HCT116 (cell line): ENCODE results near the gene SLAMF6. TPM values are rescaled to one million over a fixed set of nuclear protein-coding genes. Genes with fewer than 3 reads are reported as not detected.

Source experiments
- ATAC-seq: fragments of 200-7000 bp; cut with Tn5 transposase; 2 replicates; pipeline ENCODE4 v1.9.1; 2020; ENCODE audit warnings: mild to moderate bottlenecking, moderate library complexity
- BruUV-seq: library from RNA; stranded (reverse); fragments of 400-500 nt; replicated peaks from 2 replicates; lab custom pipeline; 2021; lab: Mats Ljungman, UMichigan
- CTCF ChIA-PET: fragments of 300-600 bp; sonication (Branson Sonifier 250); formaldehyde crosslinking; loops from one replicate; lab custom pipeline; 2021; ENCODE audit warnings: antibody characterized with exemption; lab: Charles Lee
- POLR2A ChIA-PET: fragments of 300-600, 350-600 bp; sonication (Branson Sonifier 250); formaldehyde crosslinking; loops from one replicate; lab custom pipeline; 2021; ENCODE audit warnings: antibody characterized with exemption; lab: Charles Lee
- RAD21 ChIA-PET, 2 experiments: fragments of 300-600 bp; sonication (Branson Sonifier 250); formaldehyde crosslinking; loops; one replicate each; lab custom pipeline; 2023; ENCODE audit warnings: low total read pairs in 2 of 2; ENCODE audit not compliant: uncharacterized antibody in 2 of 2, unreplicated experiment in 2 of 2, low non-redundant PET in 1 of 2; lab: Charles Lee
- DNase-seq: peaks from one replicate; pipeline ENCODE4 v3.0.0-alpha.2; 2010; ENCODE audit warnings: low read depth, low spot score
- H2AFZ ChIP-seq: fragments of 200-600 bp; shearing (Covaris generic), sonication (generic); 2 replicates; pipeline ENCODE4 v1.6.1; 2017; ENCODE audit warnings: low read depth, mixed run types, mixed read lengths, antibody characterized with exemption, low read length; ENCODE audit not compliant: poor library complexity, severe bottlenecking
- H3K27ac ChIP-seq: 2 replicates; pipeline ENCODE4 v1.5.1; 2012; ENCODE audit warnings: low read depth, low read length
- H3K27me3 ChIP-seq: fragments of 200-600 bp; sonication (generic); 2 replicates; pipeline ENCODE4 v1.6.1; 2016; ENCODE audit warnings: mixed run types, low read length, mixed read lengths; ENCODE audit not compliant: insufficient read depth
- H3K36me3 ChIP-seq, 2 experiments: fragments of 200-500 bp in 1 of 2; fragments of 200-600 bp in 1 of 2; sonication (Bioruptor generic) in 1 of 2; sonication (generic) in 1 of 2; 2 replicates each; pipeline versions ENCODE4 v1.5.1 to v1.6.1; 2014 to 2016; ENCODE audit warnings: low read length in 2 of 2, inconsistent platforms in 1 of 2, mixed read lengths in 1 of 2, mixed run types in 1 of 2; ENCODE audit not compliant: insufficient read depth in 2 of 2, control insufficient read depth in 1 of 2
- H3K4me1 ChIP-seq, 2 experiments: fragments of 200-600 bp in 1 of 2; sonication (generic) in 1 of 2; 2 replicates each; pipeline versions ENCODE4 v1.5.1 to v1.6.1; 2012 to 2017; ENCODE audit warnings: low read length in 2 of 2, inconsistent platforms in 1 of 2, mild to moderate bottlenecking in 1 of 2, mixed read lengths in 1 of 2, mixed run types in 1 of 2, moderate library complexity in 1 of 2; ENCODE audit not compliant: insufficient read depth in 2 of 2, control insufficient read depth in 1 of 2
- H3K4me2 ChIP-seq: fragments of 200-600 bp; sonication (generic); 2 replicates; pipeline ENCODE4 v1.6.1; 2017; ENCODE audit warnings: mixed run types, low read length, mixed read lengths
- H3K4me3 ChIP-seq, 2 experiments: fragments of 200-600 bp in 1 of 2; sonication (generic) in 1 of 2; replicated peaks in 1 of 2; 2 replicates each; pipeline ENCODE4 v1.5.1; 2011 to 2016; ENCODE audit warnings: low read length in 2 of 2, control low read depth in 1 of 2, low read depth in 1 of 2, mild to moderate bottlenecking in 1 of 2, mixed read lengths in 1 of 2, mixed run types in 1 of 2
- H3K79me2 ChIP-seq: fragments of 200-600 bp; sonication (generic); 2 replicates; pipeline ENCODE4 v1.6.1; 2017; ENCODE audit warnings: mild to moderate bottlenecking, mixed run types, low read length, moderate library complexity, mixed read lengths; ENCODE audit not compliant: insufficient read depth
- H3K9ac ChIP-seq: fragments of 200-600 bp; sonication (generic); 2 replicates; pipeline ENCODE4 v1.6.1; 2016; ENCODE audit warnings: low read length, mixed read lengths
- H3K9me2 ChIP-seq: fragments of 200-600 bp; sonication (generic), shearing (Covaris generic); 2 replicates; pipeline ENCODE4 v1.6.1; 2017; ENCODE audit warnings: mixed run types, mild to moderate bottlenecking, moderate library complexity; ENCODE audit not compliant: insufficient read depth
- H3K9me3 ChIP-seq, 2 experiments: fragments of 200-500 bp in 1 of 2; fragments of 200-600 bp in 1 of 2; sonication (Bioruptor generic) in 1 of 2; sonication (generic) in 1 of 2; 2 replicates each; pipeline ENCODE4 v1.6.1; 2014 to 2017; ENCODE audit warnings: low read length in 2 of 2, mixed read lengths in 2 of 2, inconsistent platforms in 1 of 2, low read depth in 1 of 2, mild to moderate bottlenecking in 1 of 2, mixed run types in 1 of 2, moderate library complexity in 1 of 2; ENCODE audit not compliant: control insufficient read depth in 1 of 2, insufficient read depth in 1 of 2
- H4K20me1 ChIP-seq: fragments of 200-600 bp; sonication (generic), shearing (Covaris generic); 2 replicates; pipeline ENCODE4 v1.6.1; 2017; ENCODE audit warnings: mixed run types, mild to moderate bottlenecking, moderate library complexity; ENCODE audit not compliant: insufficient read depth
- CEBPB ChIP-seq: IDR thresholded peaks from 2 replicates; pipeline ENCODE4 v1.6.1; 2012; ENCODE audit warnings: low read depth
- EGR1 ChIP-seq: IDR thresholded peaks from 2 replicates; pipeline ENCODE4 v1.6.1; 2012; ENCODE audit warnings: low read depth
- ELF1 ChIP-seq: IDR thresholded peaks from 2 replicates; pipeline ENCODE4 v1.6.1; 2012; ENCODE audit warnings: low read depth, borderline replicate concordance
- EZH2 ChIP-seq: fragments of 200-600 bp; sonication (generic); IDR thresholded peaks from 2 replicates; pipeline ENCODE4 v1.6.1; 2017; ENCODE audit warnings: antibody characterized with exemption, mixed run types
- EZH2phosphoT487 ChIP-seq: fragments of 200-600 bp; IDR thresholded peaks from 2 replicates; pipeline ENCODE4 v1.6.1; 2018; ENCODE audit warnings: antibody characterized with exemption, borderline replicate concordance
- FOSL1 ChIP-seq: IDR thresholded peaks from 2 replicates; pipeline ENCODE4 v1.6.1; 2012; ENCODE audit warnings: low read depth
- JUND ChIP-seq: IDR thresholded peaks from 2 replicates; pipeline ENCODE4 v1.6.1; 2012
- RAD21 ChIP-seq: IDR thresholded peaks from 2 replicates; pipeline ENCODE4 v1.6.1; 2012; ENCODE audit warnings: low read depth, mild to moderate bottlenecking
- SP1 ChIP-seq: IDR thresholded peaks from 2 replicates; pipeline ENCODE4 v1.6.1; 2012; ENCODE audit warnings: low read depth
- SRF ChIP-seq: IDR thresholded peaks from 2 replicates; pipeline ENCODE4 v1.6.1; 2012; ENCODE audit warnings: low read depth
- TCF7L2 ChIP-seq: IDR thresholded peaks from 2 replicates; pipeline ENCODE4 v1.7.0; 2011; ENCODE audit warnings: borderline replicate concordance, inconsistent platforms; ENCODE audit not compliant: insufficient read depth, insufficient read length; ENCODE audit errors: extremely low read depth
- YY1 ChIP-seq: IDR thresholded peaks from 2 replicates; pipeline ENCODE4 v1.6.1; 2011; ENCODE audit warnings: low read length, low read depth, moderate library complexity, mild to moderate bottlenecking; ENCODE audit not compliant: insufficient replicate concordance; ENCODE audit errors: extremely low read depth
- ZFX ChIP-seq: fragments of 450-650 bp; IDR thresholded peaks from 2 replicates; pipeline ENCODE4 v1.6.1; 2017
- ZNF274 ChIP-seq: fragments of 200-500 bp; sonication (Bioruptor generic); IDR thresholded peaks from 2 replicates; pipeline ENCODE4 v1.6.1; 2014; ENCODE audit warnings: mild to moderate bottlenecking, low read depth, low read length, inconsistent platforms
- intact Hi-C: fragments of 100-400 bp; cut with micrococcal nuclease; formaldehyde crosslinking; loops from 2 replicates; pipeline ENCODE4 v1.10.0; 2022
- total RNA-seq: library from RNA; stranded (reverse); gene quantifications from one replicate; pipeline ENCODE4 v1.2.1, GENCODE V29; 2021; ENCODE audit not compliant: unreplicated experiment
- TF ChIP-seq, protein P1 (sequence below): IDR thresholded peaks from 2 replicates; pipeline ENCODE4 v1.6.1; 2012; ENCODE audit warnings: low read depth
- TF ChIP-seq, protein P2 (sequence below): IDR thresholded peaks from 2 replicates; pipeline ENCODE4 v1.6.1; 2011; ENCODE audit warnings: mild to moderate bottlenecking, low read length, moderate library complexity; ENCODE audit not compliant: insufficient replicate concordance; ENCODE audit errors: extremely low read depth
- TF ChIP-seq, protein P3 (sequence below), 3 experiments: fragments of 200-600 bp in 1 of 3; sonication (generic) in 1 of 3; IDR thresholded peaks in 2 of 3; conservative IDR thresholded peaks in 1 of 3; 2 replicates each; pipeline ENCODE4 v1.5.1; 2012 to 2017; ENCODE audit warnings: low read depth in 2 of 3, low read length in 2 of 3, antibody characterized with exemption in 1 of 3, borderline replicate concordance in 1 of 3, control low read depth in 1 of 3, mild to moderate bottlenecking in 1 of 3, mixed read lengths in 1 of 3, mixed run types in 1 of 3, moderate library complexity in 1 of 3; ENCODE audit not compliant: insufficient read depth in 1 of 3
- TF ChIP-seq, protein P4 (sequence below): IDR thresholded peaks from 2 replicates; pipeline ENCODE4 v1.6.1; 2012
- TF ChIP-seq, protein P5 (sequence below): IDR thresholded peaks from 2 replicates; pipeline ENCODE4 v1.6.1; 2012

Gene SLAMF6
- total RNA-seq, 1 experiment from 2014 or later: not detected

DNA sequence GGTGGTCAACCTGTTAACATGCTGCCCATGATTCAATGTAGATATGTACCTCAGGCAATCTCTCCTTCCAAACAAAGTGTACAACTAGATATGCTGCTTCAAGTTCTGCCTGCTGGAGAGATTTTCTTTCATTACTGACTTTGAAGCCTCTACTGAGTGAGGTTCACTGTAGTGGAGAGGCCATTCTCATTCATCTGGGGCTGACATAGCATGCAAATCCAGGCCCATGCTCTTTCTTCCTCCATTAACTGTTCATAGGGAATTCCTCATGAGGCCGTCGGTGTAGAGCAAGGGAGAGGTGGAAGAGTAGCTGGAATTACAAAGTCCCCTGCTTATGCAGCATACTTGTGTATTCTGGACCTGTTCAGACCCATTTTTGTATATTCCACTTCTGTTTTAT, 84.1 kb downstream of the SLAMF6 start:
- BruUV-seq: no TSS peak
- ATAC-seq: no peak
- Histone ChIP-seq H3K27me3 (no peaks in the 10 kb centered on the region), H3K27ac (no peak overlapping the region), H4K20me1 (no peaks in the 10 kb centered on the region), H3K79me2 (no peaks in the 10 kb centered on the region), H3K36me3 (no peaks in the 10 kb centered on the region), H3K9me3 (no peaks in the 10 kb centered on the region), H2AFZ (no peak overlapping the region), H3K9me2 (no peaks in the 10 kb centered on the region), H3K4me1 (no peaks in the 10 kb centered on the region), H3K4me3 (no peak overlapping the region), H3K9ac (no peak overlapping the region), H3K4me2 (no peak overlapping the region)
- intact Hi-C loops: no loop called here
- POLR2A ChIA-PET: no interaction called here
- CTCF ChIA-PET: no interaction called here
- DNase-seq: no peak
- RAD21 ChIA-PET: no interaction called here
- no peak for TF ChIP-seq ZFX
- TF ChIP-seq EGR1: no peak
- TF ChIP-seq, protein P1, sequence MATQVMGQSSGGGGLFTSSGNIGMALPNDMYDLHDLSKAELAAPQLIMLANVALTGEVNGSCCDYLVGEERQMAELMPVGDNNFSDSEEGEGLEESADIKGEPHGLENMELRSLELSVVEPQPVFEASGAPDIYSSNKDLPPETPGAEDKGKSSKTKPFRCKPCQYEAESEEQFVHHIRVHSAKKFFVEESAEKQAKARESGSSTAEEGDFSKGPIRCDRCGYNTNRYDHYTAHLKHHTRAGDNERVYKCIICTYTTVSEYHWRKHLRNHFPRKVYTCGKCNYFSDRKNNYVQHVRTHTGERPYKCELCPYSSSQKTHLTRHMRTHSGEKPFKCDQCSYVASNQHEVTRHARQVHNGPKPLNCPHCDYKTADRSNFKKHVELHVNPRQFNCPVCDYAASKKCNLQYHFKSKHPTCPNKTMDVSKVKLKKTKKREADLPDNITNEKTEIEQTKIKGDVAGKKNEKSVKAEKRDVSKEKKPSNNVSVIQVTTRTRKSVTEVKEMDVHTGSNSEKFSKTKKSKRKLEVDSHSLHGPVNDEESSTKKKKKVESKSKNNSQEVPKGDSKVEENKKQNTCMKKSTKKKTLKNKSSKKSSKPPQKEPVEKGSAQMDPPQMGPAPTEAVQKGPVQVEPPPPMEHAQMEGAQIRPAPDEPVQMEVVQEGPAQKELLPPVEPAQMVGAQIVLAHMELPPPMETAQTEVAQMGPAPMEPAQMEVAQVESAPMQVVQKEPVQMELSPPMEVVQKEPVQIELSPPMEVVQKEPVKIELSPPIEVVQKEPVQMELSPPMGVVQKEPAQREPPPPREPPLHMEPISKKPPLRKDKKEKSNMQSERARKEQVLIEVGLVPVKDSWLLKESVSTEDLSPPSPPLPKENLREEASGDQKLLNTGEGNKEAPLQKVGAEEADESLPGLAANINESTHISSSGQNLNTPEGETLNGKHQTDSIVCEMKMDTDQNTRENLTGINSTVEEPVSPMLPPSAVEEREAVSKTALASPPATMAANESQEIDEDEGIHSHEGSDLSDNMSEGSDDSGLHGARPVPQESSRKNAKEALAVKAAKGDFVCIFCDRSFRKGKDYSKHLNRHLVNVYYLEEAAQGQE: no peak
- no peak for TF ChIP-seq EZH2
- TF ChIP-seq, protein P2, sequence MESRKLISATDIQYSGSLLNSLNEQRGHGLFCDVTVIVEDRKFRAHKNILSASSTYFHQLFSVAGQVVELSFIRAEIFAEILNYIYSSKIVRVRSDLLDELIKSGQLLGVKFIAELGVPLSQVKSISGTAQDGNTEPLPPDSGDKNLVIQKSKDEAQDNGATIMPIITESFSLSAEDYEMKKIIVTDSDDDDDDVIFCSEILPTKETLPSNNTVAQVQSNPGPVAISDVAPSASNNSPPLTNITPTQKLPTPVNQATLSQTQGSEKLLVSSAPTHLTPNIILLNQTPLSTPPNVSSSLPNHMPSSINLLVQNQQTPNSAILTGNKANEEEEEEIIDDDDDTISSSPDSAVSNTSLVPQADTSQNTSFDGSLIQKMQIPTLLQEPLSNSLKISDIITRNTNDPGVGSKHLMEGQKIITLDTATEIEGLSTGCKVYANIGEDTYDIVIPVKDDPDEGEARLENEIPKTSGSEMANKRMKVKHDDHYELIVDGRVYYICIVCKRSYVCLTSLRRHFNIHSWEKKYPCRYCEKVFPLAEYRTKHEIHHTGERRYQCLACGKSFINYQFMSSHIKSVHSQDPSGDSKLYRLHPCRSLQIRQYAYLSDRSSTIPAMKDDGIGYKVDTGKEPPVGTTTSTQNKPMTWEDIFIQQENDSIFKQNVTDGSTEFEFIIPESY: no peak
- TF ChIP-seq, protein P3, sequence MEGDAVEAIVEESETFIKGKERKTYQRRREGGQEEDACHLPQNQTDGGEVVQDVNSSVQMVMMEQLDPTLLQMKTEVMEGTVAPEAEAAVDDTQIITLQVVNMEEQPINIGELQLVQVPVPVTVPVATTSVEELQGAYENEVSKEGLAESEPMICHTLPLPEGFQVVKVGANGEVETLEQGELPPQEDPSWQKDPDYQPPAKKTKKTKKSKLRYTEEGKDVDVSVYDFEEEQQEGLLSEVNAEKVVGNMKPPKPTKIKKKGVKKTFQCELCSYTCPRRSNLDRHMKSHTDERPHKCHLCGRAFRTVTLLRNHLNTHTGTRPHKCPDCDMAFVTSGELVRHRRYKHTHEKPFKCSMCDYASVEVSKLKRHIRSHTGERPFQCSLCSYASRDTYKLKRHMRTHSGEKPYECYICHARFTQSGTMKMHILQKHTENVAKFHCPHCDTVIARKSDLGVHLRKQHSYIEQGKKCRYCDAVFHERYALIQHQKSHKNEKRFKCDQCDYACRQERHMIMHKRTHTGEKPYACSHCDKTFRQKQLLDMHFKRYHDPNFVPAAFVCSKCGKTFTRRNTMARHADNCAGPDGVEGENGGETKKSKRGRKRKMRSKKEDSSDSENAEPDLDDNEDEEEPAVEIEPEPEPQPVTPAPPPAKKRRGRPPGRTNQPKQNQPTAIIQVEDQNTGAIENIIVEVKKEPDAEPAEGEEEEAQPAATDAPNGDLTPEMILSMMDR (IDR thresholded peaks at IDR 0.05 in 2 of 3, conservative IDR thresholded peaks at IDR 0.05 in 1 of 3; ENCODE audit: borderline replicate concordance in 1 of 3, insufficient read depth in 1 of 3, low read depth in 2 of 3, low read length in 2 of 3): no peak
- TF ChIP-seq EZH2phosphoT487: no peak
- TF ChIP-seq YY1: no peak
- TF ChIP-seq, protein P4, sequence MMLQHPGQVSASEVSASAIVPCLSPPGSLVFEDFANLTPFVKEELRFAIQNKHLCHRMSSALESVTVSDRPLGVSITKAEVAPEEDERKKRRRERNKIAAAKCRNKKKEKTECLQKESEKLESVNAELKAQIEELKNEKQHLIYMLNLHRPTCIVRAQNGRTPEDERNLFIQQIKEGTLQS: no peak
- TF ChIP-seq, protein P5, sequence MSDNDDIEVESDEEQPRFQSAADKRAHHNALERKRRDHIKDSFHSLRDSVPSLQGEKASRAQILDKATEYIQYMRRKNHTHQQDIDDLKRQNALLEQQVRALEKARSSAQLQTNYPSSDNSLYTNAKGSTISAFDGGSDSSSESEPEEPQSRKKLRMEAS: no peak
- TF ChIP-seq CEBPB: no peak
- no peak for TF ChIP-seq ZNF274
- TF ChIP-seq RAD21: no peak
- no peak for TF ChIP-seq FOSL1
- TF ChIP-seq TCF7L2: no peak
- TF ChIP-seq JUND: no peak
- no peak for TF ChIP-seq SRF
- no peak for TF ChIP-seq ELF1
- TF ChIP-seq SP1: no peak
